SU-DHL-6 (cell line): ENCODE results near the gene PRODH2.

Experiments used
- H2AFZ ChIP-seq: fragments of 200-600 bp; sonication (generic); 2 replicates; pipeline ENCODE4 v1.6.1; 2014; ENCODE audit warnings: low read depth, mild to moderate bottlenecking, moderate library complexity, mixed read lengths, antibody characterized with exemption, low read length; ENCODE audit not compliant: severe bottlenecking
- H3F3A ChIP-seq: fragments of 200-600 bp; shearing (Covaris generic); 2 replicates; pipeline ENCODE4 v1.6.0; 2016; ENCODE audit warnings: antibody characterized with exemption, mild to moderate bottlenecking; ENCODE audit not compliant: insufficient read depth
- H3K27ac ChIP-seq: fragments of 200-600 bp; sonication (generic); 2 replicates; pipeline ENCODE4 v1.5.1; 2016; ENCODE audit warnings: low read depth, mild to moderate bottlenecking, low read length, moderate library complexity, mixed read lengths
- H3K27me3 ChIP-seq: fragments of 200-600 bp; sonication (generic), shearing (Covaris generic); 2 replicates; pipeline ENCODE4 v1.6.0; 2014; ENCODE audit warnings: mild to moderate bottlenecking, low read length
- H3K36me3 ChIP-seq: fragments of 200-600 bp; sonication (generic); 2 replicates; pipeline ENCODE4 v1.6.1; 2014; ENCODE audit warnings: mild to moderate bottlenecking, low read length, mixed read lengths
- H3K4me2 ChIP-seq: fragments of 300-600, 200-600 bp; shearing (Covaris generic), sonication (generic); 2 replicates; pipeline ENCODE4 v1.6.0; 2014; ENCODE audit warnings: low read length, low read depth, mild to moderate bottlenecking; ENCODE audit not compliant: poor library complexity, severe bottlenecking
- H3K4me3 ChIP-seq: fragments of 200-600 bp; sonication (generic); 2 replicates; pipeline ENCODE4 v1.5.1; 2014; ENCODE audit warnings: antibody characterized with exemption, low read length, mild to moderate bottlenecking, mixed read lengths; ENCODE audit not compliant: insufficient read depth, poor library complexity, severe bottlenecking
- H3K79me2 ChIP-seq: fragments of 200-600 bp; sonication (generic); 2 replicates; pipeline ENCODE4 v1.6.1; 2014; ENCODE audit warnings: mild to moderate bottlenecking, low read length, moderate library complexity; ENCODE audit not compliant: insufficient read depth
- H3K9ac ChIP-seq: fragments of 200-600 bp; sonication (generic); 2 replicates; pipeline ENCODE4 v1.7.0; 2014; ENCODE audit warnings: mild to moderate bottlenecking, low read length
- H3K9me2 ChIP-seq: fragments of 200-600 bp; sonication (generic); replicated peaks from 2 replicates; pipeline ENCODE4 v1.6.1; 2014; ENCODE audit warnings: low read length; ENCODE audit not compliant: insufficient read depth
- H3K9me3 ChIP-seq: fragments of 200-600 bp; sonication (generic); 2 replicates; pipeline ENCODE4 v1.6.1; 2014; ENCODE audit warnings: low read length, mixed read lengths; ENCODE audit not compliant: insufficient read depth
- H4K20me1 ChIP-seq: fragments of 200-600 bp; sonication (generic); 2 replicates; pipeline ENCODE4 v1.6.1; 2014; ENCODE audit warnings: low read depth, mild to moderate bottlenecking, antibody characterized with exemption, low read length, moderate library complexity, mixed read lengths
- CTCF ChIP-seq: fragments of 200-600 bp; sonication (generic); IDR thresholded peaks from one replicate; pipeline ENCODE4 v1.5.1; 2017; ENCODE audit warnings: antibody characterized with exemption, mild to moderate bottlenecking, low read length, moderate library complexity; ENCODE audit not compliant: insufficient read depth, poor library complexity, severe bottlenecking
- EZH2phosphoT487 ChIP-seq: fragments of 200-600 bp; sonication (generic), shearing (Covaris generic); conservative IDR thresholded peaks from 2 replicates; pipeline ENCODE4 v1.6.1; 2018; ENCODE audit warnings: mild to moderate bottlenecking, antibody characterized with exemption, low read length, moderate library complexity, mixed read lengths

Gene PRODH2

GRCh38 chr19:35844482-35845214 is 32.0 kb upstream of the PRODH2 start:
- H3K4me2 ChIP-seq: no peak overlapping the region
- H3K27ac ChIP-seq: no peak overlapping the region
- no peaks in the 10 kb centered on the region for H3K27me3 ChIP-seq
- H3K9me3 ChIP-seq: no peaks in the 10 kb centered on the region
- no peak overlapping the region for H2AFZ ChIP-seq
- no peak overlapping the region for H3K4me3 ChIP-seq
- no peak overlapping the region for H3K9ac ChIP-seq
- no peaks in the 10 kb centered on the region for H3F3A ChIP-seq
- no peaks in the 10 kb centered on the region for H4K20me1 ChIP-seq
- no peaks in the 10 kb centered on the region for H3K9me2 ChIP-seq
- H3K79me2 ChIP-seq: no peaks in the 10 kb centered on the region
- TF ChIP-seq CTCF (no peak), EZH2phosphoT487 (no peak)
- no peaks in the 10 kb centered on the region for H3K36me3 ChIP-seq

GRCh38 chr19:35843676-35844481 is 31.2 kb upstream of the PRODH2 start:
- H3K9ac ChIP-seq: no peak overlapping the region
- H3K4me3 ChIP-seq: no peak overlapping the region

GRCh38 chr19:35842666-35843272 is 30.1 kb upstream of the PRODH2 start:
- H4K20me1 ChIP-seq: no peaks in the 10 kb centered on the region
- no peaks in the 10 kb centered on the region for H3K27me3 ChIP-seq
- no peaks in the 10 kb centered on the region for H3K36me3 ChIP-seq
- H3K9me3 ChIP-seq: no peaks in the 10 kb centered on the region
- TF ChIP-seq EZH2phosphoT487: no peak
- TF ChIP-seq CTCF: no peak
- no peak overlapping the region for H3K4me2 ChIP-seq
- H3K9me2 ChIP-seq: no peaks in the 10 kb centered on the region
- H3F3A ChIP-seq: no peaks in the 10 kb centered on the region
- H3K4me3 ChIP-seq: no peak overlapping the region
- H3K9ac ChIP-seq: no peak overlapping the region
- H3K27ac ChIP-seq: no peak overlapping the region
- no peak overlapping the region for H2AFZ ChIP-seq
- no peaks in the 10 kb centered on the region for H3K79me2 ChIP-seq

More at GRCh38 chr19:35843676-35844481, 31.2 kb upstream of the PRODH2 start:
- no peaks in the 10 kb centered on the region for H3K36me3 ChIP-seq
- TF ChIP-seq CTCF: no peak
- no peak for TF ChIP-seq EZH2phosphoT487
- no peaks in the 10 kb centered on the region for H3K9me3 ChIP-seq
- no peaks in the 10 kb centered on the region for H4K20me1 ChIP-seq
- H3K4me2 ChIP-seq: no peak overlapping the region
- H3K27ac ChIP-seq: no peak overlapping the region
- no peaks in the 10 kb centered on the region for H3K9me2 ChIP-seq
- H2AFZ ChIP-seq: no peak overlapping the region
- no peaks in the 10 kb centered on the region for H3F3A ChIP-seq
- H3K79me2 ChIP-seq: no peaks in the 10 kb centered on the region
- H3K27me3 ChIP-seq: no peaks in the 10 kb centered on the region
